Retina (tissue), 1 donor: ENCODE data around the gene PFDN6.

Experiments used
- DNase-seq: peaks from one replicate; pipeline ENCODE4 v3.0.0-alpha.2; 2016

PFDN6 gene

DNA sequence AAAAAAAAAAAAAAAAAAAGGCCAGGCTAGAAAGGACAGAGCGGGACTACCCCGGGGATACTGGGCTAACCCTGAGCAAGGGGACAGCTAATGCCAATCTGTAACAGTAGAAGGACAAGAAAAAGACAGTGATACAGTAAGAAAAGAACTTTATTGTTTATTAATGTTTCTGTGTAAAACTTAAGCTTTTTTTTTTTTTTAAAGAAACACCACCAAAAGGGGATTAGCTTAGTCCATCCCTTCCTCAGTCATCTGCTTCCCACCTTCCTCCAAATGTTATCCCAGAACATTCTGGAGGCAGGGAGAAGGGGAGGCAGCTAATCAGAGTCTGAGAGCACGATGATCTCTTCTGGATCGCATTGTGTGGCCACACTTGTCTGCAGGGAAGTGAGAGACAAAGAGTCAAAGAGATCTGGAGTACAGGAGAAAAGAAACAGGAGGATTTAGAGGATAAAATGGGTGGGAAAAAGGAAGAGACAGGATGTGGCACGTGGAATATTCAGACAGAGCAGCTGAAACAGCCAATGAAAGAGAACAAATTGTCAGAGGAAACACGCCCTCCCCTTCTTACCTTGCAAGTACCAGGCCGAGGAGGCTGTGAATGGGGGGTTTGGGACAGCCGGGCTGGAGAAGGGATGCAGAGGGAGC is 29.1 kb downstream of the PFDN6 start:
- DNase-seq, result no peak

DNA sequence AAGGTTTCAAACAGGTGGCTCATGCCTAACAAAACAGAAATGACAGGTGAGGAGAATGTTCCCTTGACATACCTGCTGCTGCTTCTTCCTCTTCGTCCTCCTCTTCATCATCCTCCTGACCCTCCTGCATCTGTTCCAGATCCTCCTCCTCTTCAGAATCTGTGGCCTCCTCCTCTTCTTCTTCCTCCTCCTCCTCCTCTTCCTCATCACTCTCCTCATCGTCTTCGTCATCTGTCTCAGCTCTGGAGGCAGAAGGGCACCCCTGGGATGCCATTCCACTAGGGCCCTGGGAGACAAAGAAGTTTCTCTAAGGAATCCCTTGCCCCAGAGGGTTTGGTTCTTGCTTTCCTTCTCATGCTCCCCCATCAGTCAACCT is 30.5 kb downstream of the PFDN6 start:
- DNase-seq, result no peak

DNA sequence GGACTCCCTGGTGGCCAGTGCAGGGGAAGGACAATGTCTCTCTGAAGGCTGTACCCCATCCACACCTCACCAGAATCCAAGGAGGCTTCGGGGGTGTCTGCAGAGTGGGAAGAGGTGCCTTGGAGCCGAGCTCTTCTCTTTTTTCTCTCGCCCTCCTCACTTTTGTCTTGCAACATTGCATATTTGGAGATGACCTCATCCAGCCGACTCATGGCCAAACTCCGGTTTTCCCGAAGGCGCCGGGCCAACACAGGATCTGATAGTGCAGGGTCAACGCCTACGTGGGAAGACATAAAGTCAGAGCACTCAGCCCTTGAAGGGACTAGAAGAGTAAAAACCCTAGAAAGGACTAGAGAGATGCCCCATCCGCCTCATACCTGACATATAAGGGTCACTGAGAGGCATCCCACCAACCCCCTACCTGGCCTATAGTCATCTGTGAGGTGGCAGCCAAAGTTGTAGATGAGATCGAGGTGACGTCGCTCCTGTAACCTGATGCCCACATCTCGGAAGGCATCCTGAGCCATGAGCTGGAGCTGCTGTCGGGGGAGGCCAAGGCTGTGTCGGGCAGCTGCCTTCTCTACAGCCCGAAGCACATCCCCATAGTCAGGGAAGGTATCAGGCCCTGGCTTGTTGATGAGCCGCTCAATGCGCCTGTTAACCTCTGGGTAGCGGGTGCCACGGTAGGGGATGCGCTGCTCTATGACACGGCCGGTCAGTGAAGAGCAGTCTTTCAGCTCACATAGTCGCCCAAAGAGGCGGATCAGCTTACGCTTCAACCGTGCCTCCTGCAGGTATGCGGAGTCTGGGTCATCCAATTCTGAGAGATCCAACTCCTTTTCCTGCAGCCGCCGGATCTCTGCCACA is 31.1 kb downstream of the PFDN6 start:
- DNase-seq, result no peak

DNA sequence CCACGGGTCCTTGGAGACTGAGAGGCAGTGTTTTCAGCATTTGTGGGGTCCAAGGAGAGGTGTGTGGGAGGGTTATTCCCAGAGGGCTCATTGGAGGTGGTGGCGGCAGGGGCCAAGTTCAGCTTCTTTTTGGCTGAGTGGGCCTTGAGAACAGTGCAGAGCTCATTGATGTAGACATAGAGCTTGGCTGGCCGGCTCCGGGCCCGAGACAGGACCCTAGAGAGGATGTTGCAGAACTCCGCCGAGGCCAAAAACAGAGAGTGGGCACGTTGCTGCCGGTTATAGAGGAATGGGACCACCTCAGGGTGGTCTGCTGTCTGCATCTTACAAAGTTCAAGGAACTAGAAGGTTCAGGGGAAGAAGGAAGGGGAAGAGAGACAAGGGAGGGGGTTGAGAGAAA is 31.8 kb downstream of the PFDN6 start:
- no peak for DNase-seq

DNA sequence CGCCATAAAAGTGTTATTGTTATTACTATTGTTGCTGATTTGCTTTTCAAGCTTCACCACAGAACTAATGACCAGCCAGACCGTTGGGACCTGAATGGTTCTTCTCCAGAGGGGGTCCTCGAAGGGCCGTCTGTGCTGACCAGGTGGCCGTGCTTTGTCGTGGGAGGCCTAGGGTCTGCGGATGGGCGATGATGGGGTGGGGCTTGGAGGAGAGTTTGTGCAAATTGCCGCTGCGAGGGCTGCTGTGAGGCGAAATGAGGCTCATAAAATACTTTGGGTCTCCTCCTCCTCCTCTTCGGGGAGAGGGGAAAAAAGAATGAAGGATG is 34.2 kb downstream of the PFDN6 start:
- DNase-seq, result no peak

DNA sequence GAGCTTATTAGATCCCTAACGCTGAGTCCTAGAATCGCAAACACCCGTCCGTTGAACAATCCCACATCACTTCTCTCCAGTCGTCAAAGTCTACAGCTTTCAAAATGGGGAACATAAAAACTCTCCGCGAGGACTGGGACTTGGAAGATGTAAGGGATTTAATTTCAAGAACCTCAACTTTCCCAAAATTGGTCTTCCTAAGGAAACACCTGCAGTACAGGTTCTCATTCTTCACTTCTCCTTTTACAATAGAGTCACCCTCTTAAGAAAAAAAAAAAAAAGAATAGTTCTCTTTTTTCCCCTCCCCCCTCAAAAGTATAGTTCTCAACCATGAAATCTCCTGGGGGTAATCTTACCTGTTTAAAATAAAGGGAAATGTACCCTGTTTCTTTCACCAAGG is 34.7 kb downstream of the PFDN6 start:
- DNase-seq, result no peak

DNA sequence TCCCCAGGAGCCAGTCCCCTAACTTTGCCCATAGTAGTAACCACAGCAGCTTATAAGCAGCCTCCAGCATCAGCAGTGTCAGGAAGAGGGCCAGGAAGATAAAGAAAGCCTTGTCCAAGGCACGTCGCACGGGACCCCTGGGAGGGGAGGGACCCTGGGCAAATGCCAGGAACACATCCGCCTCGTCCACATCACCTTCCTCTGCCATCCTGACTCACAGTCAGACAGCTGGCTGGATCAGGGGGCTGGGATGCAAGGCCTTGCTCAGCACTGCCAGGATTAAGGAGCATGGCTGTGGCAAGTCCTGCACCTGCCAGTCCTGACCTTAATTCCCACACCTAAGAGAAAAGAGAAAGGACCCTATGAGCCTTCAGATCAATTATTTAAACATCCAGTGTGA is 39.7 kb downstream of the PFDN6 start:
- no peak for DNase-seq

DNA sequence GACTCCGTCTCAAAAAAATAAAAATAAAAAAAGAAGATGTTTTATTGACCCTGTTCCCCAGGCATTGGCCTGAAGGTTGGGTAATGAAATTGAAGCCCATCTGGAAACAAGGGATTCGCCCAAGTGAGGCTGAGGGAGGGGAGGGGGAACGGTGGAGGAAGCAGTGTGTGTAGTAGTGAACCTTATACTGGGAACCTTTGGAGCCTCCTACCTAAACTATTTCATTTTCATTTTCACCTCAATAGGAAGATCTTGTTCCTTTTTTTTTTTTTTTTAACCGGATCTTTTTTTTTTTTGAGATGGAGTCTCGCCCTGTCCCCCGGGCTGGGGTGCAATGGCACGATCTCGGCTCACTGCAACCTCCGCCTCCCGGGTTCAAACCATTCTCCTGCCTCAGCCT is 41.3 kb downstream of the PFDN6 start:
- no peak for DNase-seq

DNA sequence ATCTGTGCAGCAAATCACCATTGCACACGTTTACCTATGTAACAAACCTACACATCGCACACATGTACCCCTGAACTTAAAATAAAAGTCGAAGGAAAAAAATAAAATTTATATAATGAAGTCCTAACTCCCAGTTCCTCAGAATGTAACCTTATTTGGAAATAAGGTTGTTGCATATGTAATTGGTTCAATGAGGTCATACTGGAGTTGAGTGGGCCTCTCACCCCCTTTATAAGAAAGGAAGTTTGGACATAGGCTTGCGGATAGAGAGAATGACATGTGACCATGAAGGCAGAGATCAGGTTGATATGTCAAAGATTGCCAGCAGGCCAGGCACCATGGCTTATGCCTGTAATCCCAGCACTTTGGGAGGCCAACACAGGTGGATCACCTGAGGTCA is 44.3 kb downstream of the PFDN6 start:
- DNase-seq, result no peak

DNA sequence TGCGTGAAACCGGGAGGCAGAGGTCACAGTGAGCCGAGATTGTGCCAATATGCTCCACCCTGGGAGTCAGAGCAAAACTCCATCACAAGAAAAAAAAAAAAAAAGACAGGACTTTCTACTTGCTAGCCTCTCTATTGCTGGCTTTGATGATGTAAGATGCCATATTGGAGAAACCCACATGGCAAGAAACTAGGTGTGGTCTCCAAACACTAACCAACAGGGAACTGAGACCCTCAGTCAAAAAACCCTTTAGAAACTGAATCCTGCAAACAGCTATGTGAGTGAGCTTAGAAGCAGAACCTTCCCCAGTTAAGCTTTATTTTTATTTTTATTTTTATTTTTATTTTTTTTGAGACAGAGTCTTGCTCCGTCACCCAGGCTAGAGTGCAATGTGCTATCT is 46.5 kb downstream of the PFDN6 start:
- DNase-seq, result no peak

DNA sequence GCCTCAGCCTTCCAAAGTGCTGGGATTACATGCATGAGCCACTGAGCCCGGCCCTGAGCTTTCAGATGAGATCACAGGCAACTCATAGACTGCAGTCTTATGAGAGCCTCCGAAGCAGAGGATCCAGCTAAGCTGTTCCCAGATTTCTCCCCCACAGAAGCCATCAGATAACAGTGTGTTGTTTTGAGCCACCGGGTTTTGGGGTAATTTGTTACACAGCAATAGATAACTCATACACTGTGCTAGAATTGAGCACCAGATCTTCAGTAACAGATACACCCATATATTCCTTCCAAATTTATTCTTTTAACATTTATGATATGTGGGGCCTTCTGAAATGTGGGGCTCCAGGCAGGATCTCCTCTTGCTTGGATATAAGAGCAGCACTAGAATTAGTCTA is 47.1 kb downstream of the PFDN6 start:
- no peak for DNase-seq

DNA sequence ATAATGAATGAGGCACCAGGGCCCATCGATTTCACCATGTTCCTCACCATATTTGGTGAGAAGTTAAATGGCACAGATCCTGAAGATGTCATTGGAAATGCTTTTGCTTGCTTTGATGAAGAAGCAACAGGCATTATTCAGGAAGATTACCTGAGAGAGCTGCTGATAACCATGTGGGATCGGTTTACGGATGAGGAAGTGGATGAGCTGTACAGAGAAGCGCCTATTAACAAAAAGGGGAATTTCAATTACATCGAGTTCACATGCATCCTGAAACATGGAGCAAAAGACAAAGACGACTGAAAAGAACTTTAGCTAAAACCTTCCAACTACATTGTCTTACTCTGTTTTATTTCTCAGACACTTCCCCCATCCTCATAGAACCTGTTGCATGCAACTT is 49.8 kb downstream of the PFDN6 start:
- no peak for DNase-seq
